GM23338 (cell line): ENCODE results near the gene ARHGEF3. TPM values are rescaled to one million over a fixed set of nuclear protein-coding genes. Genes with fewer than 3 reads are reported as not detected.

Experiments used
- ATAC-seq: fragments of 200-7000 bp; cut with Tn5 transposase; 3 replicates; pipeline ENCODE4 v1.9.1; 2020
- DNase-seq: peaks from one replicate; pipeline ENCODE4 v3.0.0-alpha.2; 2015; ENCODE audit warnings: low spot score
- H2AFZ ChIP-seq: fragments of 200-600 bp; sonication (generic); 2 replicates; pipeline ENCODE4 v1.8.0; 2016; ENCODE audit warnings: antibody characterized with exemption, mild to moderate bottlenecking, moderate library complexity
- H3F3A ChIP-seq: fragments of 200-600 bp; sonication (generic); replicated peaks from 2 replicates; pipeline ENCODE4 v1.8.0; 2017; ENCODE audit warnings: antibody characterized with exemption, mixed run types, low read depth
- H3K27ac ChIP-seq: fragments of 200-600 bp; sonication (generic); 2 replicates; pipeline ENCODE4 v1.6.1; 2016; ENCODE audit warnings: low read depth
- H3K27me3 ChIP-seq: fragments of 200-600 bp; sonication (generic); 2 replicates; pipeline ENCODE4 v1.8.0; 2016; ENCODE audit warnings: mild to moderate bottlenecking, mixed run types, moderate library complexity; ENCODE audit not compliant: insufficient read depth
- H3K36me3 ChIP-seq: fragments of 200-600 bp; sonication (generic); 2 replicates; pipeline ENCODE4 v1.8.0; 2016; ENCODE audit warnings: mild to moderate bottlenecking; ENCODE audit not compliant: insufficient read depth
- H3K4me1 ChIP-seq: fragments of 200-600 bp; sonication (generic); 2 replicates; pipeline ENCODE4 v1.8.0; 2016; ENCODE audit warnings: mild to moderate bottlenecking, moderate library complexity; ENCODE audit not compliant: insufficient read depth
- H3K4me2 ChIP-seq: fragments of 200-600 bp; sonication (generic); 2 replicates; pipeline ENCODE4 v1.7.1; 2017; ENCODE audit warnings: mixed run types
- H3K4me3 ChIP-seq: fragments of 200-600 bp; sonication (generic); 2 replicates; pipeline ENCODE4 v1.6.1; 2016; ENCODE audit warnings: mixed run types
- H3K79me2 ChIP-seq: fragments of 200-600 bp; sonication (generic); replicated peaks from 2 replicates; pipeline ENCODE4 v1.8.0; 2017; ENCODE audit warnings: mild to moderate bottlenecking; ENCODE audit not compliant: insufficient read depth
- H3K9me2 ChIP-seq: fragments of 200-600 bp; sonication (generic); 2 replicates; pipeline ENCODE4 v1.8.0; 2017; ENCODE audit not compliant: insufficient read depth
- H4K20me1 ChIP-seq: fragments of 200-600 bp; sonication (generic); replicated peaks from 2 replicates; pipeline ENCODE4 v1.8.0; 2017; ENCODE audit warnings: mild to moderate bottlenecking; ENCODE audit not compliant: insufficient read depth
- H3K27ac Mint-ChIP-seq: 2 replicates; pipeline ENCODE4 v1.8.0; 2020; ENCODE audit warnings: inconsistent platforms, mild to moderate bottlenecking, moderate library complexity, mixed read lengths
- H3K27me3 Mint-ChIP-seq: 3 replicates; pipeline ENCODE4 v1.8.0; 2022; ENCODE audit warnings: low read depth, mild to moderate bottlenecking, moderate library complexity, mixed read lengths, inconsistent platforms; ENCODE audit not compliant: insufficient read depth, poor library complexity
- H3K36me3 Mint-ChIP-seq: 3 replicates; pipeline ENCODE4 v1.8.0; 2021; ENCODE audit warnings: low read depth, mild to moderate bottlenecking, inconsistent platforms, moderate library complexity, mixed read lengths
- H3K4me1 Mint-ChIP-seq: 3 replicates; pipeline ENCODE4 v1.8.0; 2020; ENCODE audit warnings: mild to moderate bottlenecking, inconsistent platforms, mixed read lengths
- H3K4me3 Mint-ChIP-seq: 3 replicates; pipeline ENCODE4 v1.8.0; 2021; ENCODE audit warnings: moderate library complexity, mild to moderate bottlenecking, inconsistent platforms, mixed read lengths
- H3K9me3 Mint-ChIP-seq: 3 replicates; pipeline ENCODE4 v1.8.0; 2020; ENCODE audit warnings: moderate library complexity, mild to moderate bottlenecking, inconsistent platforms, mixed read lengths
- CTCF ChIP-seq, 2 experiments: fragments of 200-600 bp in 1 of 2; sonication (generic) in 1 of 2; conservative IDR thresholded peaks; 2 replicates each; pipeline versions ENCODE4 v1.5.1 to v1.6.1; 2016 to 2017; ENCODE audit warnings: antibody characterized with exemption in 2 of 2, low read depth in 2 of 2, mild to moderate bottlenecking in 2 of 2, moderate library complexity in 1 of 2
- ETS1 ChIP-seq: IDR thresholded peaks from 2 replicates; pipeline ENCODE4 v1.6.1; 2016; ENCODE audit warnings: antibody characterized with exemption
- EZH2 ChIP-seq: fragments of 200-600 bp; sonication (generic); IDR thresholded peaks from one replicate; pipeline ENCODE4 v1.8.0; 2017; ENCODE audit warnings: antibody characterized with exemption, mild to moderate bottlenecking, low read depth; ENCODE audit not compliant: unreplicated experiment
- EZH2phosphoT487 ChIP-seq: fragments of 200-600 bp; sonication (generic); IDR thresholded peaks from one replicate; pipeline ENCODE4 v1.8.1; 2018; ENCODE audit warnings: antibody characterized with exemption; ENCODE audit not compliant: unreplicated experiment
- JUNB ChIP-seq: IDR thresholded peaks from one replicate; pipeline ENCODE4 v1.6.1; 2016; ENCODE audit warnings: antibody characterized with exemption; ENCODE audit not compliant: unreplicated experiment
- NANOG ChIP-seq: IDR thresholded peaks from 2 replicates; pipeline ENCODE4 v1.6.1; 2016; ENCODE audit warnings: antibody characterized with exemption, borderline replicate concordance
- POLR2AphosphoS5 ChIP-seq: IDR thresholded peaks from 2 replicates; pipeline ENCODE4 v1.6.1; 2016; ENCODE audit warnings: antibody characterized with exemption, low read depth
- STAT1 ChIP-seq: IDR thresholded peaks from one replicate; pipeline ENCODE4 v1.6.1; 2016; ENCODE audit warnings: antibody characterized with exemption; ENCODE audit not compliant: unreplicated experiment
- ZNF114 ChIP-seq: fragments of 250-450 bp; sonication (Bioruptor Pico); IDR thresholded peaks from 2 replicates; pipeline ENCODE4 v1.5.0; 2020; ENCODE audit warnings: mild to moderate bottlenecking, moderate library complexity
- ZNF331 ChIP-seq: fragments of 250-450 bp; sonication (Bioruptor Pico); IDR thresholded peaks from 2 replicates; pipeline ENCODE4 v1.5.0; 2020; ENCODE audit warnings: low read depth, mild to moderate bottlenecking, moderate library complexity
- ZNF462 ChIP-seq: fragments of 250-450 bp; sonication (Bioruptor Pico); IDR thresholded peaks from 2 replicates; pipeline ENCODE4 v1.5.0; 2020; ENCODE audit warnings: mild to moderate bottlenecking, moderate library complexity
- polyA plus RNA-seq: library from polyadenylated mRNA; unstranded; fragments of >200 nt; fragmentation: Nextera tagmentation; extraction: Ambion mirVana; gene quantifications from 2 replicates; pipeline ENCODE4 v1.2.1, GENCODE V29; 2016
- total RNA-seq: library from RNA; depleted of rRNA; stranded (reverse); fragments of >200 nt; shearing (Covaris generic); gene quantifications from 2 replicates; pipeline ENCODE4 v1.2.3, GENCODE V29; 2014

The ARHGEF3 gene
- total and polyA plus RNA-seq, 2 experiments from 2014 or later = 5.0 to 5.1 TPM

GRCh38 chr3:56790016-56790821, 11.5 kb downstream of the ARHGEF3 start (continued):
- no peak for TF ChIP-seq JUNB
- no peak for TF ChIP-seq ZNF331 (CRISPR knock-in tag)
- TF ChIP-seq EZH2phosphoT487 = no peak
- TF ChIP-seq ETS1 = no peak

GRCh38 chr3:56789076-56789475, 12.7 kb downstream of the ARHGEF3 start:
- no peaks in the 10 kb centered on the region; the same call in 1 of the 2 replicates for H4K20me1 ChIP-seq
- H3K4me3 ChIP-seq = no peak overlapping the region
- Mint-ChIP-seq H3K4me3 (no peak overlapping the region), H3K4me1 (peaks cover 10% of the 10 kb centered on the region; the same call in 2 of the 3 replicates), H3K27me3 (peaks cover 3% of the 10 kb centered on the region), H3K9me3 (no peaks in the 10 kb centered on the region), H3K36me3 (no peaks in the 10 kb centered on the region), H3K27ac (no peak overlapping the region)
- no peak overlapping the region for H3K27ac ChIP-seq
- no peaks in the 10 kb centered on the region for H3K36me3 ChIP-seq
- DNase-seq (no peak), ATAC-seq (no peak)
- no peaks in the 10 kb centered on the region for H3F3A ChIP-seq
- H3K27me3 ChIP-seq = no peaks in the 10 kb centered on the region
- H3K4me1 ChIP-seq = peaks cover 3% of the 10 kb centered on the region; the same call in 1 of the 2 replicates
- H3K9me2 ChIP-seq = no peaks in the 10 kb centered on the region
- TF ChIP-seq CTCF (conservative IDR thresholded peaks at IDR 0.05; ENCODE audit: low read depth in 2 of 2) = no peak
- TF ChIP-seq EZH2 = no peak
- no peak for TF ChIP-seq NANOG
- TF ChIP-seq ZNF114 (CRISPR knock-in tag) = no peak
- H2AFZ ChIP-seq = no peak overlapping the region
- no peaks in the 10 kb centered on the region for H3K79me2 ChIP-seq
- no peak overlapping the region for H3K4me2 ChIP-seq

GRCh38 chr3:56788521-56788920, 13.2 kb downstream of the ARHGEF3 start:
- no peaks in the 10 kb centered on the region for H3K36me3 Mint-ChIP-seq
- Histone ChIP-seq H2AFZ (no peak overlapping the region), H3K4me3 (no peak overlapping the region), H3K36me3 (no peaks in the 10 kb centered on the region), H3K27ac (no peak overlapping the region), H3K79me2 (no peaks in the 10 kb centered on the region), H3K9me2 (no peaks in the 10 kb centered on the region), H3K27me3 (no peaks in the 10 kb centered on the region), H4K20me1 (no peaks in the 10 kb centered on the region; the same call in 1 of the 2 replicates), H3K4me2 (peak overlapping the region; percentile 35; the same call in 1 of the 2 replicates), H3K4me1 (peaks cover 3% of the 10 kb centered on the region; the same call in 1 of the 2 replicates), H3F3A (no peaks in the 10 kb centered on the region)
- H3K27me3 Mint-ChIP-seq = peaks cover 3% of the 10 kb centered on the region
- no peaks in the 10 kb centered on the region for H3K9me3 Mint-ChIP-seq
- DNase-seq (no peak), ATAC-seq (no peak; the same call in 2 of the 3 replicates)
- peaks cover 10% of the 10 kb centered on the region; the same call in 2 of the 3 replicates for H3K4me1 Mint-ChIP-seq
- no peak overlapping the region for H3K4me3 Mint-ChIP-seq
- no peak overlapping the region for H3K27ac Mint-ChIP-seq
- no peak for TF ChIP-seq POLR2AphosphoS5
- TF ChIP-seq ZNF462 (CRISPR knock-in tag) = no peak
- no peak for TF ChIP-seq EZH2phosphoT487
- no peak for TF ChIP-seq NANOG
- no peak for TF ChIP-seq STAT1
